Uterus (tissue), 2 donors: ENCODE measurements around the gene ZNF648.

ENCODE experiments used
- CTCF ChIP-seq, 4 experiments: fragments of 200-600 bp in 2 of 4; fragments of 450-650 bp in 2 of 4; sonication (generic) in 2 of 4; IDR thresholded peaks; one replicate each; pipeline ENCODE4 v1.5.1; 2016 to 2019; ENCODE audit warnings: antibody characterized with exemption in 4 of 4, mild to moderate bottlenecking in 2 of 4, moderate library complexity in 1 of 4
- POLR2A ChIP-seq, 2 donors: fragments of 450-650 bp; IDR thresholded peaks; one replicate each; pipeline ENCODE4 v1.6.1; 2016; ENCODE audit warnings: antibody characterized with exemption in 2 of 2, mild to moderate bottlenecking in 1 of 2, moderate library complexity in 1 of 2

- no peak for TF ChIP-seq CTCF (IDR thresholded peaks at IDR 0.05)
- no peak for TF ChIP-seq POLR2A (IDR thresholded peaks at IDR 0.05)
Observed at GRCh38 chr1:182060877-182061276, 635 bp downstream of the ZNF648 start.
